Right lobe of liver (tissue), 4 donors: ENCODE data around the gene PCNX3.

Experiments used
- CTCF ChIP-seq, 4 donors: fragments of 200-600 bp in 3 of 4; fragments of 450-650 bp in 1 of 4; IDR thresholded peaks; one replicate each; pipeline versions ENCODE4 v1.5.1 to v1.8.0; 2016 to 2022; ENCODE audit warnings: antibody characterized with exemption in 4 of 4, mild to moderate bottlenecking in 2 of 4
- POLR2A ChIP-seq: fragments of 450-650 bp; IDR thresholded peaks from one replicate; pipeline ENCODE4 v1.6.1; 2017; ENCODE audit warnings: antibody characterized with exemption, mild to moderate bottlenecking
- donor health status: DM: no; HTN: no; CAD: no.
- donor health status: DM: no; HTN: no; CAD: no.
- donor health status: DM: no; HTN: yes; CAD: no.

GRCh38 chr11:65620666-65621065 is 5.1 kb downstream of the PCNX3 start:
- TF ChIP-seq CTCF (IDR thresholded peaks at IDR 0.05): no peak
- TF ChIP-seq POLR2A: no peak
